HL-60 (cell line): ENCODE measurements around the gene PRKRIP1.

ENCODE experiments used
- DNase-seq, 2 experiments: peaks; one replicate each; pipeline ENCODE4 v3.0.0-alpha.2; 2010 to 2020; ENCODE audit warnings: low read depth in 1 of 2, low spot score in 1 of 2
- H3K27ac ChIP-seq: fragments of 250-450 bp; sonication (Bioruptor Pico); replicated peaks from 2 replicates; pipeline ENCODE4 v1.5.1; 2020; ENCODE audit warnings: mild to moderate bottlenecking, moderate library complexity
- H3K27me3 ChIP-seq: fragments of 250-450 bp; sonication (Bioruptor Pico); 2 replicates; pipeline ENCODE4 v1.5.1; 2021; ENCODE audit warnings: mild to moderate bottlenecking, moderate library complexity; ENCODE audit not compliant: insufficient read depth, poor library complexity, severe bottlenecking
- H3K4me3 ChIP-seq: replicated peaks from 2 replicates; pipeline ENCODE4 v1.5.1; 2011; ENCODE audit warnings: mild to moderate bottlenecking, control low read depth, low read length; ENCODE audit not compliant: insufficient read depth
- GABPA ChIP-seq: IDR thresholded peaks from 2 replicates; pipeline ENCODE4 v1.6.1; 2012; ENCODE audit warnings: low read depth
- POLR2AphosphoS5 ChIP-seq: IDR thresholded peaks from 2 replicates; pipeline ENCODE4 v1.6.1; 2012; ENCODE audit warnings: low read depth
- SPI1 ChIP-seq: IDR thresholded peaks from 2 replicates; pipeline ENCODE4 v1.6.1; 2012; ENCODE audit warnings: low read depth, mild to moderate bottlenecking, borderline replicate concordance
- TF ChIP-seq, protein P1 (sequence below): IDR thresholded peaks from one replicate; pipeline ENCODE4 v1.5.1; 2011; ENCODE audit warnings: low read length, control low read depth, inconsistent platforms; ENCODE audit not compliant: insufficient read depth
- TF ChIP-seq, protein P2 (sequence below): IDR thresholded peaks from 2 replicates; pipeline ENCODE4 v1.6.1; 2012; ENCODE audit warnings: low read depth; ENCODE audit not compliant: insufficient replicate concordance

Gene PRKRIP1

DNA sequence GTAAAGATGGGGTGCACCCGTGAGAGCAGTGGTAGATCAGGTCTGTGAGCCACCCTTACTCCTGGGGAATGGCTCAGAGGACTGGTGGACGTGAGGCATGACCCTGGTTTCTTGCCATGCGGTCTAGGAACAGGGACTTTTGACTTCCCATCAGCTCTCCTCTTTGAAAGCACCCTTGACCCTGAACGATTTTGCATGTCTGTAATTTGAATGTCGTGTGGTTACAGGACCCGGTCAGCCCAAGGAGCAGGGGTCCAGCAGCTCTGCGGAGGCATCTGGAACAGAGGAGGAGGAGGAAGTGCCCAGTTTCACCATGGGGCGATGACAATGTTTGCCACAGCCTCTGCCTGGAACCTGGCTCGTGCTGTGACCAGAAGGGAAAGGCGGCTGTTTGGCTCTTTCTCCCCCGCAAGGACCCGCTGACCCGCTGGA, 28.6 kb downstream of the PRKRIP1 start:
- no peaks in the 10 kb centered on the region for H3K27me3 ChIP-seq
- peak in 1 of 2 experiments; percentile 75 for DNase-seq
- TF ChIP-seq, protein P1, sequence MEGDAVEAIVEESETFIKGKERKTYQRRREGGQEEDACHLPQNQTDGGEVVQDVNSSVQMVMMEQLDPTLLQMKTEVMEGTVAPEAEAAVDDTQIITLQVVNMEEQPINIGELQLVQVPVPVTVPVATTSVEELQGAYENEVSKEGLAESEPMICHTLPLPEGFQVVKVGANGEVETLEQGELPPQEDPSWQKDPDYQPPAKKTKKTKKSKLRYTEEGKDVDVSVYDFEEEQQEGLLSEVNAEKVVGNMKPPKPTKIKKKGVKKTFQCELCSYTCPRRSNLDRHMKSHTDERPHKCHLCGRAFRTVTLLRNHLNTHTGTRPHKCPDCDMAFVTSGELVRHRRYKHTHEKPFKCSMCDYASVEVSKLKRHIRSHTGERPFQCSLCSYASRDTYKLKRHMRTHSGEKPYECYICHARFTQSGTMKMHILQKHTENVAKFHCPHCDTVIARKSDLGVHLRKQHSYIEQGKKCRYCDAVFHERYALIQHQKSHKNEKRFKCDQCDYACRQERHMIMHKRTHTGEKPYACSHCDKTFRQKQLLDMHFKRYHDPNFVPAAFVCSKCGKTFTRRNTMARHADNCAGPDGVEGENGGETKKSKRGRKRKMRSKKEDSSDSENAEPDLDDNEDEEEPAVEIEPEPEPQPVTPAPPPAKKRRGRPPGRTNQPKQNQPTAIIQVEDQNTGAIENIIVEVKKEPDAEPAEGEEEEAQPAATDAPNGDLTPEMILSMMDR = no peak
- TF ChIP-seq GABPA = no peak
- TF ChIP-seq SPI1 = peak; percentile 85
- no peak overlapping the region for H3K4me3 ChIP-seq
- H3K27ac ChIP-seq = peak overlapping the region; percentile 95

DNA sequence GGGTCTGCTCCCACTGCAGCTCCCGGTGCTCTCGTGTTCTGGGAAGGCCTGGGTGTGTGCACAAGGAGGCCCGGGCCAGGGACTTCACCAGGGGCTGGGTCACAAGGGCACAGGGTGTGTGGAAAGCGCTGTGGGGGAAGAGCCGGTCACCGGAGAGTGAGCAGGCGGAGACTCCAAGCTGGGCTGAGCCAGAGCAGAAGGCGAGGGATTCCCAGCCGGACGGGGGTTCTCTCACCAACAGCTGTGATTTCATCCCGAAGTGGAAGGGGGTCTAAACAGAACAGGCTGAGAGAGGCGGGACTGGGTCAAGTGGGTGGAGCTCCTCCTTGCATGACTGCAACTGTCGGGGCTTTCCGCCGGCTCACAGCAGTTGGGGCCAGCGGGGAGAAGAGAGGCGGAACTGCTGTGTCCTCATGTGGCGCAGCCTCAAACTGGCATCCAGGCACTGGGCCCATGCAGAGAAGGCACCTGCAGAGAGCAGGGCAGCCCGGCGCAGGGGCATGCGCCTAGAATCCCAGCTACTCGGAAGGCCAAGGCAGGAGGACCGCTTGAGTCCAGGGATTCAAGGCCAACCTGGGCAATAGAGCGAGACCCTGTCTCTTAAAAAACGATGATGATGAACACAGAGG, 29.6 kb downstream of the PRKRIP1 start:
- Histone ChIP-seq H3K27ac (peak overlapping the region; percentile 95), H3K4me3 (no peak overlapping the region), H3K27me3 (no peaks in the 10 kb centered on the region)
- peak; percentile 84 to 95 for DNase-seq
- TF ChIP-seq POLR2AphosphoS5 (peak; percentile 92), GABPA (no peak), SPI1 (peak; percentile 59; the same call in 1 of the 2 replicates)
- TF ChIP-seq, protein P1 = no peak
- TF ChIP-seq, protein P2, sequence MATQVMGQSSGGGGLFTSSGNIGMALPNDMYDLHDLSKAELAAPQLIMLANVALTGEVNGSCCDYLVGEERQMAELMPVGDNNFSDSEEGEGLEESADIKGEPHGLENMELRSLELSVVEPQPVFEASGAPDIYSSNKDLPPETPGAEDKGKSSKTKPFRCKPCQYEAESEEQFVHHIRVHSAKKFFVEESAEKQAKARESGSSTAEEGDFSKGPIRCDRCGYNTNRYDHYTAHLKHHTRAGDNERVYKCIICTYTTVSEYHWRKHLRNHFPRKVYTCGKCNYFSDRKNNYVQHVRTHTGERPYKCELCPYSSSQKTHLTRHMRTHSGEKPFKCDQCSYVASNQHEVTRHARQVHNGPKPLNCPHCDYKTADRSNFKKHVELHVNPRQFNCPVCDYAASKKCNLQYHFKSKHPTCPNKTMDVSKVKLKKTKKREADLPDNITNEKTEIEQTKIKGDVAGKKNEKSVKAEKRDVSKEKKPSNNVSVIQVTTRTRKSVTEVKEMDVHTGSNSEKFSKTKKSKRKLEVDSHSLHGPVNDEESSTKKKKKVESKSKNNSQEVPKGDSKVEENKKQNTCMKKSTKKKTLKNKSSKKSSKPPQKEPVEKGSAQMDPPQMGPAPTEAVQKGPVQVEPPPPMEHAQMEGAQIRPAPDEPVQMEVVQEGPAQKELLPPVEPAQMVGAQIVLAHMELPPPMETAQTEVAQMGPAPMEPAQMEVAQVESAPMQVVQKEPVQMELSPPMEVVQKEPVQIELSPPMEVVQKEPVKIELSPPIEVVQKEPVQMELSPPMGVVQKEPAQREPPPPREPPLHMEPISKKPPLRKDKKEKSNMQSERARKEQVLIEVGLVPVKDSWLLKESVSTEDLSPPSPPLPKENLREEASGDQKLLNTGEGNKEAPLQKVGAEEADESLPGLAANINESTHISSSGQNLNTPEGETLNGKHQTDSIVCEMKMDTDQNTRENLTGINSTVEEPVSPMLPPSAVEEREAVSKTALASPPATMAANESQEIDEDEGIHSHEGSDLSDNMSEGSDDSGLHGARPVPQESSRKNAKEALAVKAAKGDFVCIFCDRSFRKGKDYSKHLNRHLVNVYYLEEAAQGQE = no peak

DNA sequence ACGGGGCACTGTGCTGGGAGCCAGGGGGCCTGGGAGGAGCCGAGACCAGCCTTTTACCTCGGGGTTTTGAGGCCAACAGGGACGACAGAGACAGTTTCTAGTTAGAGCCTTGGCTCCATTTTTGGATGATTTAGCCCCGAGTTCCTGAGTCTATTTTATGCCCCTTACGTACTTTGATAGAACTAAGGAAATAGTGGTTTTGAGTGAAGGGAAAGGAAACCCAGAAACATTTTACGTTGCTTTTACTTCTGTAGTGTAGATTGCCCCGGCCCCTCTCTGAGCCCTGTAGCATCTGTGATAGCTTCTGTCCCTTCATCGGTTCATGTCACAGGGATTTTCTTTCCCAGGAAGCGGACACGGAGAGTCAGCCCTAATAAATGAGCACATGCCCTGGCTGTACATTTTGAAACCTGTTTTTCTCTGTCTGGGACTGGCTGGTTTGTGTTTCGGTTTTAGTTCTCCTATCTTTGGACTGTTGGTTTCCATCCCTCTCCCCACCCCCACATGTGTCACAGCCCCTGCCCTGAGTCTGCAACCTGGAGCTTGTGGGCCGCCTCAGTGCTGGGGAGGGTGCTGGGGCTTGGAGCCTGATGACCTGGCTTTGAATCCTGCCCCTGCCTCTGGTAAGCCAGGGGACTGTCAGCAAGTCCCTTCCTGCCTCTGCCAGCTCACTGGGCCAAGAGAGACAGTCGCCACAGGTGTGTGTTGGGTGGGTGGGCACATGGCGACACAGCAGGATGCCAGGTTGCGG, 30.3 kb downstream of the PRKRIP1 start:
- peak; percentile 6; the same call in 1 of the 2 replicates for TF ChIP-seq POLR2AphosphoS5
- TF ChIP-seq, protein P2 = no peak
- no peak for TF ChIP-seq SPI1
- TF ChIP-seq, protein P1 = no peak
- TF ChIP-seq GABPA = no peak
- H3K4me3 ChIP-seq = no peak overlapping the region
- peak overlapping the region; percentile 95 for H3K27ac ChIP-seq
- DNase-seq = peak; percentile 60 to 86
- H3K27me3 ChIP-seq = no peaks in the 10 kb centered on the region
